Activated effector memory CD4-positive, alpha-beta T cell treated with Interleukin-2 at 50 U/mL for 16 hours (primary cell): ENCODE results near the gene PIP5K1B.

Source experiments
- DNase-seq: peaks from one replicate; pipeline ENCODE4 v3.0.0-alpha.2; 2020

The PIP5K1B gene

GRCh38 chr9:68999393-69000105 lies 294.5 kb downstream of the PIP5K1B start:
- DNase-seq: peak; percentile 39

- no peak for DNase-seq
Observed at GRCh38 chr9:69001921-69002320, 296.9 kb downstream of the PIP5K1B start.

- DNase-seq: no peak
Observed at GRCh38 chr9:69003051-69003450, 298.0 kb downstream of the PIP5K1B start.

- DNase-seq: no peak
Observed at GRCh38 chr9:69004836-69005235, 299.8 kb downstream of the PIP5K1B start.

GRCh38 chr9:69009708-69010107 lies 304.7 kb downstream of the PIP5K1B start:
- DNase-seq: no peak

GRCh38 chr9:69012696-69013381 lies 307.8 kb downstream of the PIP5K1B start:
- no peak for DNase-seq

- no peak for DNase-seq
Observed at GRCh38 chr9:69013382-69013727, 308.3 kb downstream of the PIP5K1B start.

GRCh38 chr9:69014013-69014412 lies 309.0 kb downstream of the PIP5K1B start, which contains the start of gene PRKACG:
TSS of gene PRKACG (minus strand) at chr9:69014113. CDS start at chr9:69014092, 21 bp downstream.
- no peak for DNase-seq

GRCh38 chr9:69016191-69017096 lies 311.4 kb downstream of the PIP5K1B start:
- DNase-seq: no peak

- no peak for DNase-seq
Observed at GRCh38 chr9:69018737-69019136, 313.7 kb downstream of the PIP5K1B start.

GRCh38 chr9:69019808-69020207 lies 314.8 kb downstream of the PIP5K1B start:
- peak; percentile 33 for DNase-seq

GRCh38 chr9:69020301-69021145 lies 315.5 kb downstream of the PIP5K1B start:
- DNase-seq: no peak

GRCh38 chr9:69023650-69024049 lies 318.6 kb downstream of the PIP5K1B start:
- no peak for DNase-seq

- no peak for DNase-seq
Observed at GRCh38 chr9:69027355-69028097, 322.5 kb downstream of the PIP5K1B start.

GRCh38 chr9:69028754-69029153 lies 323.7 kb downstream of the PIP5K1B start:
- DNase-seq: peak; percentile 36

- DNase-seq: no peak
Observed at GRCh38 chr9:69029535-69029934, 324.5 kb downstream of the PIP5K1B start.

- DNase-seq: no peak
Observed at GRCh38 chr9:69030851-69031645, 326.0 kb downstream of the PIP5K1B start.

- DNase-seq: no peak
Observed at GRCh38 chr9:69034071-69034470, 329.0 kb downstream of the PIP5K1B start.

- peak; percentile 74 for DNase-seq
Observed at GRCh38 chr9:69035438-69036308, 330.6 kb downstream of the PIP5K1B start, which contains the start of gene FXN. TSS of gene FXN (plus strand) at chr9:69035752. CDS start at chr9:69035783, 31 bp downstream.

GRCh38 chr9:69036309-69036708 lies 331.3 kb downstream of the PIP5K1B start:
- DNase-seq: no peak
